Measurements from ENCODE around the gene ASIC2.

DNA sequence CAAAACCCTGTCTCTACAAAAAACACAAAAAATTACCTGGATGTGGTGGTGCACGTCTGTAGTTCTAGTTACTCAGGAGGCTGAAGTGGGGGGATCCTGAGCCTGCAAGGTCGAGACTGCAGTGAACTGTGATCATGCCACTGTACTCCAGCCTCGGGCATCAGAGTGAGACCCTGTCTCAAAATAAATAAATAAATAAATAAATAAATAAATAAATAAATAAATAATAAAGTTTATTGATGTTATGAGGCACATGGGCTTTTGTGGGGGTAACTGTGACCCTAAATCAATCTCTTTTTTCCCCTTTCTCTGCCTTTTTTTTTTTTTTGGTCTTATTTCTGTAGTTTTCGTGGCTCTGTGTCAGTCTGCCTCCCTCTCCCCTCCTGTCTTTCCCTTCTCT lies 4.5 kb upstream of the ASIC2 start:
- TF ChIP-seq, protein P1, sequence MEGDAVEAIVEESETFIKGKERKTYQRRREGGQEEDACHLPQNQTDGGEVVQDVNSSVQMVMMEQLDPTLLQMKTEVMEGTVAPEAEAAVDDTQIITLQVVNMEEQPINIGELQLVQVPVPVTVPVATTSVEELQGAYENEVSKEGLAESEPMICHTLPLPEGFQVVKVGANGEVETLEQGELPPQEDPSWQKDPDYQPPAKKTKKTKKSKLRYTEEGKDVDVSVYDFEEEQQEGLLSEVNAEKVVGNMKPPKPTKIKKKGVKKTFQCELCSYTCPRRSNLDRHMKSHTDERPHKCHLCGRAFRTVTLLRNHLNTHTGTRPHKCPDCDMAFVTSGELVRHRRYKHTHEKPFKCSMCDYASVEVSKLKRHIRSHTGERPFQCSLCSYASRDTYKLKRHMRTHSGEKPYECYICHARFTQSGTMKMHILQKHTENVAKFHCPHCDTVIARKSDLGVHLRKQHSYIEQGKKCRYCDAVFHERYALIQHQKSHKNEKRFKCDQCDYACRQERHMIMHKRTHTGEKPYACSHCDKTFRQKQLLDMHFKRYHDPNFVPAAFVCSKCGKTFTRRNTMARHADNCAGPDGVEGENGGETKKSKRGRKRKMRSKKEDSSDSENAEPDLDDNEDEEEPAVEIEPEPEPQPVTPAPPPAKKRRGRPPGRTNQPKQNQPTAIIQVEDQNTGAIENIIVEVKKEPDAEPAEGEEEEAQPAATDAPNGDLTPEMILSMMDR (IDR thresholded peaks at IDR 0.05; ENCODE audit: insufficient read depth, low read length, poor library complexity, severe bottlenecking), result no peak
- no peak for TF ChIP-seq EZH2phosphoT487 (conservative IDR thresholded peaks at IDR 0.05; ENCODE audit: low read length)

All from SU-DHL-6 (cell line).